Stomach (tissue), 4 donors: ENCODE data around the gene DCAF5.

Experiments used
- CTCF ChIP-seq, 7 experiments: fragments of 450-650 bp in 4 of 7; fragments of 200-600 bp in 3 of 7; sonication (generic) in 3 of 7; IDR thresholded peaks; one replicate each; pipeline ENCODE4 v1.5.1; 2016 to 2019; ENCODE audit warnings: antibody characterized with exemption in 7 of 7, control low read depth in 2 of 7, mild to moderate bottlenecking in 1 of 7
- EP300 ChIP-seq: sonication (generic); formaldehyde crosslinking; IDR thresholded peaks from one replicate; pipeline ENCODE4 v1.6.1; 2017; ENCODE audit warnings: antibody characterized with exemption

- TF ChIP-seq CTCF (IDR thresholded peaks at IDR 0.05) (no peak), EP300 (no peak)
Observed at GRCh38 chr14:69170839-69171238, 17.9 kb upstream of the DCAF5 start.
